ENCODE measurements around the gene STRBP. TPM values are rescaled to one million over a fixed set of nuclear protein-coding genes. Genes with fewer than 3 reads are reported as not detected.

STRBP gene
- total and polyA plus RNA-seq, 12 donors: 10.5 to 22.2 (median 13.8) TPM

DNA sequence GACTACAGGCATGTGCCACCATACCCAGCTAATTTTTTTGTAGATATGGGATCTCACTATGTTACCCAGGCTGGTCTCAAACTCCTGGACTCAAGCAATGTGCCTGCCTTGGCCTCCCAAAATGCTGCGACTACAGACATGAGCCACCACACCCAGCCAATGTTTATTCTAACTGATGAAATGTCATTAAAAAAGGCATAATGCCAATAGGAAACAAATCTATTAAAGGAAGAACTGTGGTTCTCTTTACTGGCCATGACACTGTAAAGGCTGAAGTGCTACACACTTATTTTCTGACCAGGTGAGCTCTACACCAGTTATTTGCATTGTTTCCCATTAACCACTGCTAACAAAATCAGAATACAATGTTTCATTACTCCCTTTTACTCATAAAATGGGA lies 106.0 kb downstream of the STRBP start:
- DNase-seq: no peak
- WGBS, 2 donors: 62 to 69% methylated on average over 1 of the region's 1 CpG
- peaks cover 0 to 10% (median 0%) of the 10 kb centered on the region in 9 donors for H3K36me3 ChIP-seq
- ATAC-seq: no peak
- intact Hi-C loops (cut with DNase I): no loop called here
- peak overlapping the region in 1 of 10 donors; percentile 42 for H3K27ac ChIP-seq
- H3K9me3 ChIP-seq: no peaks in the 10 kb centered on the region
- H3K4me3 ChIP-seq: no peak overlapping the region
- H3K27me3 ChIP-seq: no peaks in the 10 kb centered on the region
- TF ChIP-seq, protein P1, sequence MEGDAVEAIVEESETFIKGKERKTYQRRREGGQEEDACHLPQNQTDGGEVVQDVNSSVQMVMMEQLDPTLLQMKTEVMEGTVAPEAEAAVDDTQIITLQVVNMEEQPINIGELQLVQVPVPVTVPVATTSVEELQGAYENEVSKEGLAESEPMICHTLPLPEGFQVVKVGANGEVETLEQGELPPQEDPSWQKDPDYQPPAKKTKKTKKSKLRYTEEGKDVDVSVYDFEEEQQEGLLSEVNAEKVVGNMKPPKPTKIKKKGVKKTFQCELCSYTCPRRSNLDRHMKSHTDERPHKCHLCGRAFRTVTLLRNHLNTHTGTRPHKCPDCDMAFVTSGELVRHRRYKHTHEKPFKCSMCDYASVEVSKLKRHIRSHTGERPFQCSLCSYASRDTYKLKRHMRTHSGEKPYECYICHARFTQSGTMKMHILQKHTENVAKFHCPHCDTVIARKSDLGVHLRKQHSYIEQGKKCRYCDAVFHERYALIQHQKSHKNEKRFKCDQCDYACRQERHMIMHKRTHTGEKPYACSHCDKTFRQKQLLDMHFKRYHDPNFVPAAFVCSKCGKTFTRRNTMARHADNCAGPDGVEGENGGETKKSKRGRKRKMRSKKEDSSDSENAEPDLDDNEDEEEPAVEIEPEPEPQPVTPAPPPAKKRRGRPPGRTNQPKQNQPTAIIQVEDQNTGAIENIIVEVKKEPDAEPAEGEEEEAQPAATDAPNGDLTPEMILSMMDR (IDR thresholded peaks at IDR 0.05): no peak
- H3K4me1 ChIP-seq: no peaks in the 10 kb centered on the region

DNA sequence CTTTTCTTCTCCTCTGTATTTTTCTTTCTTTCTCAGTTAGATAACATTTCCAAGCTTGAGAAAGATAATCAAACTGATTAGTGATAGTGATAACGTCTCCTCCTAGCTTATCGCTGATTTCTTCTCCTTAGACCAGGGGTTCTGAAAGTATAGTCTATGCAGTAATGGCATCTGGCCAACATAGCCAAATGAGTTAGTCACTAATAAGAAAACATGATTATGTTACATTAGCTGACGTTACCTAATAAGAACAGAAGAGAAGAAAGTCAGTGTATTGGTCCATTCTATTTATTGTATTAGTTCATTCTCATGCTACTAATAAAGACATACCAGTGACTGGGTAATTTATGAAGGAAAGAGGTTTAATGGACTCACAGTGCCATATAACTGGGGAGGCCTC lies 111.2 kb downstream of the STRBP start:
- WGBS, 2 donors: 84 to 86% methylated on average over 3 of the region's 3 CpGs
- H3K27me3 ChIP-seq: no peaks in the 10 kb centered on the region
- no peak for DNase-seq
- H3K4me3 ChIP-seq: no peak overlapping the region
- TF ChIP-seq, protein P1 (IDR thresholded peaks at IDR 0.05): no peak
- no peak overlapping the region for H3K27ac ChIP-seq
- no peaks in the 10 kb centered on the region for H3K9me3 ChIP-seq
- H3K4me1 ChIP-seq: no peaks in the 10 kb centered on the region
- no peak for ATAC-seq
- H3K36me3 ChIP-seq: peaks cover 0 to 27% (median 0%) of the 10 kb centered on the region in 9 donors
- intact Hi-C loops (cut with DNase I): no loop called here

DNA sequence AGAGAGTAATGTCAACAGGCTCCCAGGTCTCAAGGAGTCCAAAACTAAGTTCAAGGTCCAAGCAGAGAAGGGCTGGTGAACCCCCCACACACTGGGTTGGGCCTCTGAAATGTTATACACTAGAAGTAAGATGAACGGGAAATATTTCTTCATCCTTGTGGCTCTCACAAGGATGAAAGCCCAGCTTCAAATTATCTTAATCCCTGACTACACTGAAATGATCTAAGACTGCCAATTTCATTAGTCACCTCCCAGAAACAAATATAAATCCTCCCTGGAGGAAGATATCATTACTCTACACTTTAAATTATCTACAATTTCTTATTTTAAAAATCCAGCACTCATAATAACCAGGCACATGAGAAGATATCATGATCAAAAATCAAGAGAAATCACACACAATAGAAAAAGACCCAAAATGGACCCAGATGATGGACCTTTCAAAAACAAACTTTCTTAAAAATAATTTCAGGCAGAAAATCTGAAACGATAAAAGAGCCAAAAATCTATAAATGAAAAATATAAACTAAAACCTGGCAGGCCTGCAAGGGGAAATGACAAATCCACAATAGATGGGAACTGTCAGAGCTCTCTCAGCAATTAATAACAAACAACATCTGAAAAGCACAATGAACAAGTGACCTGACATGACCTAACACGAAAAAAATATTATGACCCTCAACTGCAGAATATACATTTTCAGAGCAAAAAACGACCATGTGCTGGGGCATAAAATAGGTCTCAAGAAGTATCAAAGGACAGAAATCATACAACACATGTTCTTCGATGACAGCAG lies 117.5 kb downstream of the STRBP start:
- 84 to 89% methylated on average over 5 of the region's 5 CpGs for WGBS, 2 donors
- no peaks in the 10 kb centered on the region for H3K27me3 ChIP-seq
- intact Hi-C loops (cut with DNase I): no loop called here
- TF ChIP-seq, protein P1 (IDR thresholded peaks at IDR 0.05): no peak
- H3K27ac ChIP-seq: no peak overlapping the region
- ATAC-seq (no peak), DNase-seq (no peak)
- peaks cover 0 to 13% (median 0%) of the 10 kb centered on the region in 11 donors for H3K9me3 ChIP-seq
- H3K36me3 ChIP-seq: peaks cover 0 to 20% (median 0%) of the 10 kb centered on the region in 9 donors
- no peak overlapping the region for H3K4me3 ChIP-seq
- no peaks in the 10 kb centered on the region for H3K4me1 ChIP-seq

DNA sequence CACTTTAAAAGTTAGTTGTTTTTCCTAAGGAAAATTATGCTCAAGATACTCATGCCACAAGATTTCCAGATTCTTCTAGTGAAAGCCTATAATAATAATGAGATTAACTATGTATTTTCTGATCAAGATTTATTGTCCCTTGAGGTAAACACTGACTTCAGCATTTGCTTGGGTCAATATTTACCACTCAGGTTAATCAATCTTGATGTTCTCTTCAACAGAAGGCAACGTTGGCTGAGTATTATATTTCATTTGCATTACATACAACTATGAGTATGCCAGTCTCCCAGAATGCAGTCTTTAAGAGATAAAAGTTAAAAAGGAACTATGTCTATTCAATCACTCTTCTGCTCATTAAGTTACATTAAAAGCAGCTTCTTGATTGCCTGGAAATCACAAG lies 119.3 kb downstream of the STRBP start:
- no peak for ATAC-seq
- intact Hi-C loops (cut with DNase I): no loop called here
- no peak for DNase-seq
- no peak overlapping the region for H3K4me3 ChIP-seq
- H3K9me3 ChIP-seq: peaks cover 0 to 13% (median 0%) of the 10 kb centered on the region in 11 donors
- no peak overlapping the region for H3K27ac ChIP-seq
- no peaks in the 10 kb centered on the region for H3K27me3 ChIP-seq
- 60 to 73% methylated on average over 1 of the region's 1 CpG for WGBS, 2 donors
- no peaks in the 10 kb centered on the region for H3K4me1 ChIP-seq
- TF ChIP-seq, protein P1 (IDR thresholded peaks at IDR 0.05): no peak
- H3K36me3 ChIP-seq: peaks cover 0 to 23% (median 0%) of the 10 kb centered on the region in 9 donors

All from heart right ventricle (tissue), 16 donors.